ENCODE data around the gene AGO1. TPM values are rescaled to one million over a fixed set of nuclear protein-coding genes. Genes with fewer than 3 reads are reported as not detected.

Gene AGO1
- total and polyA plus RNA-seq, 8 donors = 20.8 to 29.7 (median 22.3) TPM

DNA sequence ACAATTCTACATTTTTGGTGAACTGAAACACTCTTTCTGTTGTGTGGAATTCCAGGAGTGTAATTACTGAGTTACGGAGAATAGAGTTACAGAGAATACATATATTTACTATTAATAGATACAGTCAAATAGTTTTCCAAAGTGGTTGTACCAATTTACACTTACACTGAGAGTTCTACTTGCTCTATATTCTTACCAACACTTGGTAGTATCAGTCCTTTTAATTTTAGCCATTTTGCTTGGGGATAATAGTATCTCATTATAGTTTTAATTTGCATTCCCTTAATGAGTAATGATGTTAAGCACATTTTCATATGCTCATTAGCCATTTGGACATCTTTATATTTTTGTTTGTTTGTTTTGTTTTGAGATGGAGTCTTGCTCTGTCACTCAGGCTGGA is 46.3 kb upstream of the AGO1 start:
- Histone ChIP-seq H3K27me3 (no peaks in the 10 kb centered on the region), H3K4me1 (peaks cover 0 to 12% of the 10 kb centered on the region in 2 donors), H3K4me3 (no peak overlapping the region), H3K36me3 (peaks cover 8 to 95% of the 10 kb centered on the region in 2 donors), H3K27ac (no peak overlapping the region), H3K9me3 (no peaks in the 10 kb centered on the region)
- ATAC-seq (no peak), DNase-seq (no peak)
- intact Hi-C loops (cut with DNase I) = no loop called here
- TF ChIP-seq, protein P1, sequence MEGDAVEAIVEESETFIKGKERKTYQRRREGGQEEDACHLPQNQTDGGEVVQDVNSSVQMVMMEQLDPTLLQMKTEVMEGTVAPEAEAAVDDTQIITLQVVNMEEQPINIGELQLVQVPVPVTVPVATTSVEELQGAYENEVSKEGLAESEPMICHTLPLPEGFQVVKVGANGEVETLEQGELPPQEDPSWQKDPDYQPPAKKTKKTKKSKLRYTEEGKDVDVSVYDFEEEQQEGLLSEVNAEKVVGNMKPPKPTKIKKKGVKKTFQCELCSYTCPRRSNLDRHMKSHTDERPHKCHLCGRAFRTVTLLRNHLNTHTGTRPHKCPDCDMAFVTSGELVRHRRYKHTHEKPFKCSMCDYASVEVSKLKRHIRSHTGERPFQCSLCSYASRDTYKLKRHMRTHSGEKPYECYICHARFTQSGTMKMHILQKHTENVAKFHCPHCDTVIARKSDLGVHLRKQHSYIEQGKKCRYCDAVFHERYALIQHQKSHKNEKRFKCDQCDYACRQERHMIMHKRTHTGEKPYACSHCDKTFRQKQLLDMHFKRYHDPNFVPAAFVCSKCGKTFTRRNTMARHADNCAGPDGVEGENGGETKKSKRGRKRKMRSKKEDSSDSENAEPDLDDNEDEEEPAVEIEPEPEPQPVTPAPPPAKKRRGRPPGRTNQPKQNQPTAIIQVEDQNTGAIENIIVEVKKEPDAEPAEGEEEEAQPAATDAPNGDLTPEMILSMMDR (IDR thresholded peaks at IDR 0.05) = no peak

DNA sequence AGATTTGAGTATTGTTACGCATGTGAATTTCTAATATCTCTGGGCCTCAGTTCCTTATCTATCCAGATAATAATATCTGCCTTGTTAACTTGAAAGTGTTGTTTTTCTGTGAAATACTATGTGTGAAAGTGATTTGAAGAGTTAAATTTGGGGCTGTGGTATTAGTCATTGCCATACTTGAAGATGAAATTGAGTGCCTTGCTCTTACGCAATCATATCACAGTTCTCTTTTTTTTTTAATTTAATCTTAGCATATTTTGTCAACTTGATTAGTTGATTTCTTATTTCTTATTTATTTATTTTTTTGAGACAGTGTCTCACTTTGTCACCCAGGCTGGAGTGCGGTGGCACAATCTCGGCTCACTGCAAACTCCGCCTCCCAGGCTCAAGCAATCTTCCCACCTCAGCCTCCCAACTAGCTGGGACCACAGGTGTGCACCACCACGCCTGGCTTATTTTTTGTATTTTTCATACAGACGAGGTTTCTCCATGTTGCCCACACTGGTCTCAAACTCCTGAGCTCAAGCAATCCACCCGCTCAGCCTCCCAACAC is 44.2 kb upstream of the AGO1 start:
- intact Hi-C loops (cut with DNase I) = no loop called here
- Histone ChIP-seq H3K27me3 (no peaks in the 10 kb centered on the region), H3K9me3 (no peaks in the 10 kb centered on the region), H3K36me3 (peaks cover 0 to 95% of the 10 kb centered on the region in 2 donors), H3K4me3 (no peak overlapping the region), H3K4me1 (peaks cover 0 to 12% of the 10 kb centered on the region in 2 donors), H3K27ac (no peak overlapping the region)
- DNase-seq = no peak
- peak; percentile 54 for ATAC-seq
- TF ChIP-seq, protein P1 (IDR thresholded peaks at IDR 0.05) = no peak

DNA sequence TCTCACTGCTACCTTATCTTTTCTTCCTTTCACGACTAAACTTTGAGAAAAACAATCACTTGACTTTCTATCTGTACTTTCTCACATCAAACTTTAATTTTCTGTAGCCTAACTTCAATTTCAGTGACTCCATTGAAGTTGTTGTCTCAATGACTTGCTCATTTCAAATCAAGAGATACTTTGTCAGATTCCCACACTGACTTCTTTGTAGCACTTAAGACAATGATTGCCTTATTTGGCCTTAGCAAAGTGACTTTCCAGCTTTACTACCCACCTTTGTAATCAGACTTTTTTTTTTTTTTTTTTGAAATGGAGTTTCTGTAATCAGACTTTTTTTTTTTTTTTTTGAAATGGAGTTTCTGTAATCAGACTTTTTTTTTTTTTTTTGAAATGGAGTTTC is 38.2 kb upstream of the AGO1 start:
- Histone ChIP-seq H3K9me3 (no peaks in the 10 kb centered on the region), H3K36me3 (peaks cover 0 to 84% of the 10 kb centered on the region in 2 donors), H3K4me3 (no peak overlapping the region), H3K27ac (no peak overlapping the region), H3K27me3 (no peaks in the 10 kb centered on the region), H3K4me1 (peaks cover 0 to 15% of the 10 kb centered on the region in 2 donors)
- intact Hi-C loops (cut with DNase I) = no loop called here
- ATAC-seq = no peak
- TF ChIP-seq, protein P1 (IDR thresholded peaks at IDR 0.05) = no peak
- DNase-seq = no peak

DNA sequence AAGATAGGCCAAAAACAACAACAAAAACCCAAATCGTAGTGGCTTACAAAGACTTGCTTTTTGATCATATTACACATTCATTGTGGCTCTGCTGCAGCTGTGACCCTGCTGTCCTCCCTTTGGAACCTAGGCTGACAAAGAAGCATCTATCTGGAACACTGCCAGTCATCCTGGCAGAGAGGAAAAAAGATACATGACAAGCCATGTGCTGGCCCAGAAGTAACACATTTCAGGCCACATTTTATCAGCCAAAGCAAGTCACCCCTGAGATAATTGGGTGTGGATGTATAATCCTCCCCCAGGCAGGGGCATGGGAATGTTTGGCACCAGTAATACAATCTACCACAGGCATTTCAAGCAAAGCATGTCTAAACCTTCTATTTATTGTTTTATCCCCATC is 37.2 kb upstream of the AGO1 start:
- DNase-seq = no peak
- Histone ChIP-seq H3K36me3 (peaks cover 0 to 84% of the 10 kb centered on the region in 2 donors), H3K4me1 (peaks cover 0 to 15% of the 10 kb centered on the region in 2 donors), H3K27me3 (no peaks in the 10 kb centered on the region), H3K27ac (no peak overlapping the region), H3K4me3 (no peak overlapping the region), H3K9me3 (no peaks in the 10 kb centered on the region)
- no peak for ATAC-seq
- intact Hi-C loops (cut with DNase I) = no loop called here
- TF ChIP-seq, protein P1 (IDR thresholded peaks at IDR 0.05) = no peak

DNA sequence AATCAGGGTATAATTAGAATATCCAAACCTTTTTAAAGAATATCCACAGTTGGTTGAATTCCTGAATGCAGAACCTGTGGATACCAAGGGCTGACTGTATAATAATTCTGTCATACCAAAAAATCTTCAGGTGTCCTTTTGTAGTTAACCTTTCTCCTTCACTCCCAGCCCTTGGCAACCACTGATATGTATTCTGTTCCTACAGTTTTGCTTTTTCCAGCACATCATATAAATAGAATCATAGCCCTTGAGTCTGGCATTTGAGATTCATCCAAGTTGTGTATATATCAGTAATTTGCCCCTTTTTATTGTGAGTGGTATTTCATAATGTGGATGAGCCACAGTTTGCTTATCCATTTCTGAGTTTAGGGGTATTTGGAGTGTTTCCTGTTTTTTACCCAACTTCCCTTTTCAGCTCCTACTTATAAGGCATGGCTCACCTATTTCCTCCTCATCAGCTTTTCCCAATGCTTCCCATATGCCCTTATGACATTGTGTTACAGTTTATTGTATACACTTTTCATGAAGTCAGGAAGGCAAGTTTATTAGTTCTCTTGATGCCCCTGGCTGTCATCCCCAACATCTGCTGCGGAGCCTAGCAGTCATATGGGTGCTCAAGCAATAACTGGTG is 35.0 kb upstream of the AGO1 start:
- ATAC-seq = no peak
- DNase-seq = no peak
- Histone ChIP-seq H3K9me3 (no peaks in the 10 kb centered on the region), H3K27ac (peak overlapping the region in 1 of 2 donors; percentile 0), H3K27me3 (no peaks in the 10 kb centered on the region), H3K4me1 (peaks cover 0 to 15% of the 10 kb centered on the region in 2 donors), H3K4me3 (no peak overlapping the region), H3K36me3 (peaks cover 0 to 84% of the 10 kb centered on the region in 2 donors)
- intact Hi-C loops (cut with DNase I) = no loop called here
- TF ChIP-seq, protein P1 (IDR thresholded peaks at IDR 0.05) = no peak

All from left lung (tissue), 10 donors.